Right atrium auricular region (tissue), 2 donors: ENCODE data around the gene LCN12. TPM values are rescaled to one million over a fixed set of nuclear protein-coding genes. Genes with fewer than 3 reads are reported as not detected.
"Not testable (repeated sequence)": the region's sequence is repeated elsewhere in the genome, so short reads cannot be mapped to it uniquely, and the experiment has no call there.

Experiments used
- DNase-seq: peaks from one replicate; pipeline ENCODE4 v3.0.0-alpha.2; 2019; ENCODE audit warnings: low spot score
- H3K27ac ChIP-seq, 2 donors: fragments of 200-600 bp; sonication (generic); 1 replicate in 1 of 2; 2 replicates in 1 of 2; pipeline ENCODE4 v1.5.1; 2016 to 2019
- H3K27me3 ChIP-seq, 2 donors: fragments of 200-600 bp; sonication (generic); one replicate each; pipeline versions ENCODE4 v1.5.1 to v1.6.0; 2017 to 2019
- H3K36me3 ChIP-seq: fragments of 200-600 bp; sonication (generic); one replicate; pipeline ENCODE4 v1.5.1; 2016
- H3K4me1 ChIP-seq, 2 donors: fragments of 200-600 bp; sonication (generic); one replicate each; pipeline versions ENCODE4 v1.5.1 to v1.6.0; 2017 to 2019
- H3K4me3 ChIP-seq, 2 donors: fragments of 200-600 bp; sonication (generic); 1 replicate in 1 of 2; 2 replicates in 1 of 2; pipeline ENCODE4 v1.5.1; 2017 to 2019; ENCODE audit warnings: mild to moderate bottlenecking in 1 of 2, moderate library complexity in 1 of 2
- H3K9me3 ChIP-seq, 2 donors: fragments of 200-600 bp; sonication (generic); one replicate each; pipeline ENCODE4 v1.5.1; 2019
- CTCF ChIP-seq, 2 donors: fragments of 200-600 bp; sonication (generic); IDR thresholded peaks; one replicate each; pipeline ENCODE4 v1.5.1; 2019; ENCODE audit warnings: antibody characterized with exemption in 2 of 2
- total RNA-seq, 2 donors: library from RNA; depleted of rRNA; stranded (reverse); fragments of >200 nt; gene quantifications; one replicate each; pipeline ENCODE4 v1.1.0, GENCODE V29; 2016

The LCN12 gene
- total RNA-seq, 2 donors from 2014 or later: 10.8 to 11.3 TPM

- H3K27ac ChIP-seq, H3K9me3 ChIP-seq, H3K36me3 ChIP-seq, H3K27me3 ChIP-seq, H3K4me3 ChIP-seq, DNase-seq, H3K4me1 ChIP-seq: not testable (repeated sequence)
- peak in 1 of 2 donors; percentile 52 for TF ChIP-seq CTCF (IDR thresholded peaks at IDR 0.05)
These were observed 52.2 kb downstream of the LCN12 start for GRCh38 chr9:137004285-137004684.

Other genes starting within 250 kb of the LCN12 start
- gene DIPK1B, start 239.7 kb upstream of the LCN12 start, total RNA-seq: 10 to 100 TPM; 45.1 to 45.7 TPM
- 1 to 10 TPM; 4.5 to 8.8 TPM for gene LCN10, start 209.3 kb upstream of the LCN12 start, total RNA-seq
- 1 to 10 TPM; 6.4 to 9.3 TPM for gene LCN6, start 203.7 kb upstream of the LCN12 start, total RNA-seq
- not detected for gene LCN8, start 194.0 kb upstream of the LCN12 start, total RNA-seq
- 1 to 10 TPM in 1 of 2 donors, under 1 TPM in 1; 0.63 to 1.4 TPM for gene LCN15, start 187.8 kb upstream of the LCN12 start, total RNA-seq
- 100 to 1,000 TPM; 123 to 148 TPM for gene TMEM141, start 160.9 kb upstream of the LCN12 start, total RNA-seq
- gene CCDC183, start 155.9 kb upstream of the LCN12 start, total RNA-seq: 1 to 10 TPM; 2.3 to 2.5 TPM
- gene RABL6, start 144.3 kb upstream of the LCN12 start, total RNA-seq: 10 to 100 TPM; 48.4 to 61.7 TPM
- 1 to 10 TPM; 2.7 to 3.0 TPM for gene AJM1, start 109.8 kb upstream of the LCN12 start, total RNA-seq
- 100 to 1,000 TPM; 140 to 154 TPM for gene PHPT1, start 102.9 kb upstream of the LCN12 start, total RNA-seq
- gene MAMDC4, start 99.9 kb upstream of the LCN12 start, total RNA-seq: 1 to 10 TPM; 1.7 to 2.0 TPM
- 100 to 1,000 TPM; 329 to 428 TPM for gene EDF1, start 86.0 kb upstream of the LCN12 start, total RNA-seq
- 1 to 10 TPM; 1.9 to 4.1 TPM for gene TRAF2, start 65.8 kb upstream of the LCN12 start, total RNA-seq
- 100 to 1,000 TPM; 203 to 233 TPM for gene FBXW5, start 7.5 kb upstream of the LCN12 start, total RNA-seq
- not detected for gene C8G, start 7.0 kb upstream of the LCN12 start, total RNA-seq
- gene PTGDS, start 25.2 kb downstream of the LCN12 start, total RNA-seq: 1,000 to 10,000 TPM; 1,799 to 2,426 TPM
- 1 to 10 TPM in 1 of 2 donors, under 1 TPM in 1; 0.24 to 1.1 TPM for gene LCNL1, start 30.7 kb downstream of the LCN12 start, total RNA-seq
- gene PAXX, start 40.1 kb downstream of the LCN12 start, total RNA-seq: 10 to 100 TPM; 27.4 to 37.5 TPM
- gene CLIC3, start 44.3 kb downstream of the LCN12 start, total RNA-seq: 10 to 100 TPM in 1 of 2 donors, 1 to 10 TPM in 1; 6.5 to 11.8 TPM
- gene ABCA2, start 76.0 kb downstream of the LCN12 start, total RNA-seq: 10 to 100 TPM; 28.3 to 28.5 TPM
- gene FUT7, start 79.8 kb downstream of the LCN12 start, total RNA-seq: under 1 TPM in 1 of 2 donors, not detected in 1; 0.28 TPM
- 10 to 100 TPM; 49.7 to 57.8 TPM for gene NPDC1, start 93.9 kb downstream of the LCN12 start, total RNA-seq
- under 1 TPM; 0.41 to 0.67 TPM for gene ENTPD2, start 101.8 kb downstream of the LCN12 start, total RNA-seq
- under 1 TPM; 0.12 to 0.63 TPM for gene SAPCD2, start 118.3 kb downstream of the LCN12 start, total RNA-seq
- gene UAP1L1, start 125.2 kb downstream of the LCN12 start, total RNA-seq: 1 to 10 TPM; 4.3 to 6.3 TPM
- gene MAN1B1, start 134.7 kb downstream of the LCN12 start, total RNA-seq: 10 to 100 TPM; 20.9 to 26.8 TPM
- 100 to 1,000 TPM; 165 to 188 TPM for gene DPP7, start 162.5 kb downstream of the LCN12 start, total RNA-seq
- not detected for gene GRIN1, start 186.9 kb downstream of the LCN12 start, total RNA-seq
- gene LRRC26, start 217.8 kb downstream of the LCN12 start, total RNA-seq: not detected
- not detected for gene TMEM210, start 219.8 kb downstream of the LCN12 start, total RNA-seq
- gene ANAPC2, start 236.3 kb downstream of the LCN12 start, total RNA-seq: 10 to 100 TPM; 10.8 to 12.1 TPM
- 10 to 100 TPM; 67.1 to 72.0 TPM for gene SSNA1, start 236.4 kb downstream of the LCN12 start, total RNA-seq
- gene TPRN, start 248.5 kb downstream of the LCN12 start, total RNA-seq: 1 to 10 TPM; 6.4 to 6.8 TPM